Ureter (tissue), 1 donor: Measurements from ENCODE around the gene SFT2D1. TPM values are rescaled to one million over a fixed set of nuclear protein-coding genes. Genes with fewer than 3 reads are reported as not detected.
A peak's percentile ranks its signal among the peaks of the same experiment; 100 is the strongest.

ENCODE experiments used
- DNase-seq: peaks from one replicate; pipeline ENCODE4 v3.0.0-alpha.2; 2020; ENCODE audit warnings: low spot score
- total RNA-seq: library from RNA; stranded (reverse); gene quantifications from one replicate; pipeline ENCODE4 v1.2.4, GENCODE V29; 2023
- donor health status: DM: yes; HTN: yes; CAD: no.

The SFT2D1 gene
- total RNA-seq, 1 donor from 2014 or later, result 49.7 TPM

- no peak for DNase-seq
Observed at GRCh38 chr6:166277892-166278578, 64.3 kb downstream of the SFT2D1 start.

- DNase-seq, result no peak
Observed at GRCh38 chr6:166277018-166277417, 65.3 kb downstream of the SFT2D1 start.

GRCh38 chr6:166275714-166276166 is 66.6 kb downstream of the SFT2D1 start:
- DNase-seq, result peak; percentile 66

- no peak for DNase-seq
Observed at GRCh38 chr6:166274739-166275370, 67.5 kb downstream of the SFT2D1 start.

GRCh38 chr6:166274163-166274562 is 68.2 kb downstream of the SFT2D1 start:
- DNase-seq, result no peak

GRCh38 chr6:166271376-166271765 is 71.0 kb downstream of the SFT2D1 start:
- no peak for DNase-seq

GRCh38 chr6:166270706-166271375 is 71.5 kb downstream of the SFT2D1 start:
- DNase-seq, result no peak

Other genes starting within 250 kb of the SFT2D1 start
- not detected for gene TBXT, start 174.7 kb downstream of the SFT2D1 start, total RNA-seq
- 0.23 TPM for gene PRR18, start 34.2 kb downstream of the SFT2D1 start, total RNA-seq
- gene MPC1, start 40.4 kb upstream of the SFT2D1 start, total RNA-seq, result 53.9 TPM
- 7.8 TPM for gene RAMACL, start 244.1 kb upstream of the SFT2D1 start, total RNA-seq